Measurements from ENCODE around the gene BLOC1S4.

DNA sequence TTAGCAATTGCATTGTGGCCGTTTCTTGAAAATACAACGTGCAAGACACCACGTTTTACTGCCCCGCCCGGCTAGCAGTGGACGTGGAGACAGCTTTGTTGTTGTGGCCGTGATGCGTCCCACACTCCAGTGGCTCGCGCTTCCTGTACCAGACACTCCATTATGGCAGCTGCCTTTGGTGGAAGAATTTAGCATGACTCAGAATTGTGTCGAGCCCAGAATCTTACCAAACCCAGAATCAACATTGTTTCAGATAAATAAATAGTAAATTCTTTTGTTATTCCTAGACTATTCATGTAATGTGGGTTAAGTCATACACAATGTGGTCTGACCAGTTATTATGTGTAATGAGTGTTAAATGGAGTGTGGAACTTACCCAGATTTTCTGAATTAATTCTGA, 47.6 kb upstream of the BLOC1S4 start:
- TF ChIP-seq, protein P1, sequence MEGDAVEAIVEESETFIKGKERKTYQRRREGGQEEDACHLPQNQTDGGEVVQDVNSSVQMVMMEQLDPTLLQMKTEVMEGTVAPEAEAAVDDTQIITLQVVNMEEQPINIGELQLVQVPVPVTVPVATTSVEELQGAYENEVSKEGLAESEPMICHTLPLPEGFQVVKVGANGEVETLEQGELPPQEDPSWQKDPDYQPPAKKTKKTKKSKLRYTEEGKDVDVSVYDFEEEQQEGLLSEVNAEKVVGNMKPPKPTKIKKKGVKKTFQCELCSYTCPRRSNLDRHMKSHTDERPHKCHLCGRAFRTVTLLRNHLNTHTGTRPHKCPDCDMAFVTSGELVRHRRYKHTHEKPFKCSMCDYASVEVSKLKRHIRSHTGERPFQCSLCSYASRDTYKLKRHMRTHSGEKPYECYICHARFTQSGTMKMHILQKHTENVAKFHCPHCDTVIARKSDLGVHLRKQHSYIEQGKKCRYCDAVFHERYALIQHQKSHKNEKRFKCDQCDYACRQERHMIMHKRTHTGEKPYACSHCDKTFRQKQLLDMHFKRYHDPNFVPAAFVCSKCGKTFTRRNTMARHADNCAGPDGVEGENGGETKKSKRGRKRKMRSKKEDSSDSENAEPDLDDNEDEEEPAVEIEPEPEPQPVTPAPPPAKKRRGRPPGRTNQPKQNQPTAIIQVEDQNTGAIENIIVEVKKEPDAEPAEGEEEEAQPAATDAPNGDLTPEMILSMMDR (conservative IDR thresholded peaks at IDR 0.05; ENCODE audit: low read depth, low read length) = no peak
- TF ChIP-seq EZH2 (IDR thresholded peaks at IDR 0.05; ENCODE audit: low read length, unreplicated experiment) = no peak
- TF ChIP-seq EZH2phosphoT487 (IDR thresholded peaks at IDR 0.05; ENCODE audit: borderline replicate concordance, low read length) = no peak
